Smooth muscle cell (in vitro differentiated cells): ENCODE data around the gene TAB3. TPM values are rescaled to one million over a fixed set of nuclear protein-coding genes. Genes with fewer than 3 reads are reported as not detected.

Experiments
- DNase-seq: peaks from one replicate; lab custom pipeline; 2025; ENCODE audit not compliant: unreplicated experiment; lab: John Stamatoyannopoulos, UW
- H2AFZ ChIP-seq: fragments of 200-600 bp; sonication (generic); 2 replicates; pipeline ENCODE4 v1.6.0; 2016; ENCODE audit warnings: antibody characterized with exemption, low read depth, mild to moderate bottlenecking
- H3F3A ChIP-seq: fragments of 200-600 bp; sonication (generic); 2 replicates; pipeline ENCODE4 v1.6.0; 2017; ENCODE audit warnings: antibody characterized with exemption, low read depth
- H3K27ac ChIP-seq: fragments of 200-600 bp; sonication (generic); 2 replicates; pipeline ENCODE4 v1.5.1; 2016; ENCODE audit warnings: low read depth, mild to moderate bottlenecking
- H3K27me3 ChIP-seq: fragments of 200-600 bp; sonication (generic); 2 replicates; pipeline ENCODE4 v1.6.1; 2016; ENCODE audit warnings: low read depth, mild to moderate bottlenecking
- H3K36me3 ChIP-seq: fragments of 200-600 bp; sonication (generic); 2 replicates; pipeline ENCODE4 v1.5.1; 2016; ENCODE audit warnings: low read depth
- H3K4me1 ChIP-seq: fragments of 200-600 bp; sonication (generic); 2 replicates; pipeline ENCODE4 v1.5.1; 2016; ENCODE audit warnings: low read depth
- H3K4me2 ChIP-seq: fragments of 200-600 bp; sonication (generic); 2 replicates; pipeline ENCODE4 v1.6.0; 2016; ENCODE audit warnings: mild to moderate bottlenecking
- H3K4me3 ChIP-seq: fragments of 200-600 bp; sonication (generic); 2 replicates; pipeline ENCODE4 v1.5.1; 2016; ENCODE audit warnings: mild to moderate bottlenecking
- H3K79me2 ChIP-seq: fragments of 200-600 bp; sonication (generic); 2 replicates; pipeline ENCODE4 v1.6.0; 2016; ENCODE audit warnings: low read depth, mild to moderate bottlenecking
- H3K9ac ChIP-seq: fragments of 200-600 bp; sonication (generic); 2 replicates; pipeline ENCODE4 v1.6.0; 2016; ENCODE audit warnings: low read depth
- H3K9me3 ChIP-seq: fragments of 200-600 bp; sonication (generic); replicated peaks from 2 replicates; pipeline ENCODE4 v1.5.1; 2016; ENCODE audit warnings: low read depth
- H4K20me1 ChIP-seq: fragments of 200-600 bp; sonication (generic); 2 replicates; pipeline ENCODE4 v1.6.0; 2016; ENCODE audit warnings: low read depth
- WGBS: methylation state at CpG from one replicate; pipeline ENCODE4 v1.1.7; 2016; ENCODE audit warnings: low lambda C conversion rate; 5-methylcytosine and 5-hydroxymethylcytosine counted together
- polyA plus RNA-seq: library from polyadenylated mRNA; unstranded; fragments of >200 nt; fragmentation: Nextera tagmentation; extraction: Ambion mirVana; gene quantifications from 2 replicates; pipeline ENCODE4 v1.2.1, GENCODE V29; 2016
- total RNA-seq: library from RNA; depleted of rRNA; stranded (reverse); fragments of >200 nt; gene quantifications from 2 replicates; pipeline ENCODE4 v1.2.3, GENCODE V29; 2014
- TF ChIP-seq, protein P1 (sequence below): fragments of 200-600 bp; sonication (generic); IDR thresholded peaks from 2 replicates; pipeline ENCODE4 v1.5.1; 2017; ENCODE audit warnings: borderline replicate concordance, mild to moderate bottlenecking, antibody characterized with exemption; ENCODE audit not compliant: insufficient read depth, poor library complexity, severe bottlenecking

Gene TAB3
- total and polyA plus RNA-seq, 2 experiments from 2014 or later, result 4.8 to 31.9 TPM

DNA sequence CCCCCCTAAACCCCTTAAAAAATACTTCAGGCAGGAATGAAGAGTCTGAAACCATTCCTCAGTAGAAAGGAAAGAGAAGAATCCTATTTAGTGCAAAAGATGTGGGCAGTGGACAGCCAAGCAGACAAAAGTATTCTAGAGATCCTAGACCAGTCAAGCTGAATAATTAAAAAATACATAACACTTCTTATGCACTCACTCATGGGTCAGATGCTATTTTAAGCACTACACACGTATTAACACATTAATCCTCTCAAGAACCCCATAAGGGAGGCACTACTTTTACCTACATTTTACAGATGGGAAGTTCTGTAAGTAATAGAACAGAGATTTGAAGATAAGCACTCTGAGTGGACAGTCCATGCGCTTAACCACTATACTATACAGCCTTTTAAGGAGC lies 5.9 kb downstream of the TAB3 start:
- TF ChIP-seq, protein P1, sequence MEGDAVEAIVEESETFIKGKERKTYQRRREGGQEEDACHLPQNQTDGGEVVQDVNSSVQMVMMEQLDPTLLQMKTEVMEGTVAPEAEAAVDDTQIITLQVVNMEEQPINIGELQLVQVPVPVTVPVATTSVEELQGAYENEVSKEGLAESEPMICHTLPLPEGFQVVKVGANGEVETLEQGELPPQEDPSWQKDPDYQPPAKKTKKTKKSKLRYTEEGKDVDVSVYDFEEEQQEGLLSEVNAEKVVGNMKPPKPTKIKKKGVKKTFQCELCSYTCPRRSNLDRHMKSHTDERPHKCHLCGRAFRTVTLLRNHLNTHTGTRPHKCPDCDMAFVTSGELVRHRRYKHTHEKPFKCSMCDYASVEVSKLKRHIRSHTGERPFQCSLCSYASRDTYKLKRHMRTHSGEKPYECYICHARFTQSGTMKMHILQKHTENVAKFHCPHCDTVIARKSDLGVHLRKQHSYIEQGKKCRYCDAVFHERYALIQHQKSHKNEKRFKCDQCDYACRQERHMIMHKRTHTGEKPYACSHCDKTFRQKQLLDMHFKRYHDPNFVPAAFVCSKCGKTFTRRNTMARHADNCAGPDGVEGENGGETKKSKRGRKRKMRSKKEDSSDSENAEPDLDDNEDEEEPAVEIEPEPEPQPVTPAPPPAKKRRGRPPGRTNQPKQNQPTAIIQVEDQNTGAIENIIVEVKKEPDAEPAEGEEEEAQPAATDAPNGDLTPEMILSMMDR, result no peak
- Histone ChIP-seq H3K27me3 (no peaks in the 10 kb centered on the region), H3K9me3 (no peaks in the 10 kb centered on the region), H3K9ac (no peak overlapping the region), H3K79me2 (peaks cover 45% of the 10 kb centered on the region), H3K27ac (no peak overlapping the region), H2AFZ (no peak overlapping the region), H3K4me1 (no peaks in the 10 kb centered on the region), H3F3A (no peaks in the 10 kb centered on the region), H3K4me2 (no peak overlapping the region), H4K20me1 (peaks cover 15% of the 10 kb centered on the region), H3K36me3 (no peaks in the 10 kb centered on the region), H3K4me3 (no peak overlapping the region)
- WGBS, result 71% methylated on average over 2 of the region's 2 CpGs
- no peak for DNase-seq

DNA sequence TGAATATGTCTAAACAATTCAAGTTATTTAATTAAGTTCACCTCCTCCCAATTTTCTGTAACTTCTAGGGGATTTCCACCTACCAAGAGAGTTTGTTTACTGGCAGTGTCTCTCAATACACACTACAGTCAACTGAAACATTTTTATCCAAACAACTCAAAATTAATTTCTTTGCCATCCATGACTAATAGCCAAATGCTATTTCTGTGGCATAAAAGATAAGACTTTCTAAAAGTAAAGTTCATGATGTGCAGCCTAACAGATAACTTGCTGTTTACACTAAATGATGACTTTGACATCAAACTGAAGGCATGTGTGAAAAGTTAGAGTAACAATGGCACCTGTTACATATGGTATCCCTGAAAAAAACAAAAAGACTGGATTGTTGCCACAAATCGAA lies 7.3 kb downstream of the TAB3 start:
- Histone ChIP-seq H3K9me3 (no peaks in the 10 kb centered on the region), H3K4me1 (no peaks in the 10 kb centered on the region), H3K4me2 (no peak overlapping the region), H4K20me1 (peaks cover 15% of the 10 kb centered on the region), H3K79me2 (peaks cover 53% of the 10 kb centered on the region), H3K36me3 (no peaks in the 10 kb centered on the region), H2AFZ (no peak overlapping the region), H3K27ac (no peak overlapping the region), H3K27me3 (no peaks in the 10 kb centered on the region), H3K9ac (no peak overlapping the region), H3F3A (no peaks in the 10 kb centered on the region), H3K4me3 (no peak overlapping the region)
- TF ChIP-seq, protein P1, result no peak
- no peak for DNase-seq
- 89% methylated on average over 1 of the region's 1 CpG for WGBS

- Histone ChIP-seq H3K4me1 (no peaks in the 10 kb centered on the region), H3K27me3 (no peaks in the 10 kb centered on the region), H3K36me3 (no peaks in the 10 kb centered on the region), H3K9me3 (no peaks in the 10 kb centered on the region), H3K27ac (no peak overlapping the region), H3F3A (no peaks in the 10 kb centered on the region), H3K4me3 (no peak overlapping the region), H4K20me1 (peaks cover 15% of the 10 kb centered on the region), H3K4me2 (no peak overlapping the region), H2AFZ (no peak overlapping the region), H3K79me2 (peaks cover 51% of the 10 kb centered on the region), H3K9ac (no peak overlapping the region)
- WGBS, result 48% methylated on average over 1 of the region's 1 CpG
- DNase-seq, result no peak
- TF ChIP-seq, protein P1, result no peak
Measured at GRCh38 chrX:30881390-30881789, 7.7 kb downstream of the TAB3 start.

DNA sequence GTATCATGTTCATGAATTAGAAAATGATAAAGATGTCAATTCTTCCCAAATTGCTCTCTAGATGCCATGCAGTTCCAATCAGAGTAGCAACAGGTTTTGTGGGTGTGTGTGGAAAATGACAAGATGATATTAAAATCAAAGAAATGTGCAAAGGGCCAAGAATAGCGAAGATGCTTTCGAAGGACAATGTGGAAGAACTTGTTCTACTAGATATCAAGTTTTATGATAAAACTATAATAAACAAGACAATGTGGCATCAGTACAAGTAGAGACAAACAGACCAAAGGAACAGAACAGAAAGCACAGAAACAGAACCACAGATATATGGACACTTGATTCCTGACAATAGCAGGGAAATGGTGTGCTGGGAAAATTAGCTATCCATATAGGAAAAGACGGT lies 9.0 kb downstream of the TAB3 start:
- Histone ChIP-seq H3K4me3 (no peak overlapping the region), H3K27me3 (no peaks in the 10 kb centered on the region), H3K4me1 (no peaks in the 10 kb centered on the region), H3K4me2 (no peak overlapping the region), H3K9ac (no peak overlapping the region), H3K9me3 (no peaks in the 10 kb centered on the region), H2AFZ (no peak overlapping the region), H3K27ac (no peak overlapping the region), H3K36me3 (no peaks in the 10 kb centered on the region), H4K20me1 (peaks cover 15% of the 10 kb centered on the region), H3K79me2 (peaks cover 51% of the 10 kb centered on the region), H3F3A (no peaks in the 10 kb centered on the region)
- no peak for DNase-seq
- TF ChIP-seq, protein P1, result no peak
- WGBS, result 79% methylated on average over 3 of the region's 3 CpGs
